Endothelial cell of umbilical vein (primary cell): ENCODE data around the gene CLIC4.
"Not testable (repeated sequence)": the region's sequence is repeated elsewhere in the genome, so short reads cannot be mapped to it uniquely, and the experiment has no call there.

Source experiments
- POLR2A ChIP-seq: IDR thresholded peaks from 2 replicates; pipeline ENCODE4 v1.6.1; 2012; ENCODE audit warnings: low read depth, mild to moderate bottlenecking, control low read depth, low read length
- POLR2AphosphoS5 ChIP-seq: IDR thresholded peaks from 2 replicates; pipeline ENCODE4 v1.6.1; 2012; ENCODE audit warnings: low read depth, mild to moderate bottlenecking, control low read depth, low read length, moderate library complexity; ENCODE audit not compliant: insufficient read depth

- TF ChIP-seq POLR2AphosphoS5, POLR2A: not testable (repeated sequence)
Measured at GRCh38 chr1:24811494-24811893, 66.2 kb downstream of the CLIC4 start.
